Skin of body (tissue), 2 donors: ENCODE results near the gene RTP1. TPM values are rescaled to one million over a fixed set of nuclear protein-coding genes. Genes with fewer than 3 reads are reported as not detected.
"Not testable (repeated sequence)": the region's sequence is repeated elsewhere in the genome, so short reads cannot be mapped to it uniquely, and the experiment has no call there.

Experiments
- DNase-seq: peaks from one replicate; lab custom pipeline; 2025; lab: John Stamatoyannopoulos, UW
- total RNA-seq: library from RNA; depleted of rRNA; stranded (reverse); fragments of >200 nt; gene quantifications from one replicate; pipeline ENCODE4 v1.2.3, GENCODE V29; 2014

The RTP1 gene
- total RNA-seq, 1 donor from 2014 or later = not detected

- DNase-seq = no peak
Measured at GRCh38 chr3:187198490-187198889, 1.2 kb downstream of the RTP1 start.

- not testable (repeated sequence) for DNase-seq
Measured at GRCh38 chr3:187199463-187200050, 2.3 kb downstream of the RTP1 start.

GRCh38 chr3:187205683-187206082 lies 8.4 kb downstream of the RTP1 start:
- DNase-seq = no peak

- no peak for DNase-seq
Measured at GRCh38 chr3:187207062-187207461, 9.8 kb downstream of the RTP1 start.

- no peak for DNase-seq
Measured at GRCh38 chr3:187207624-187208023, 10.3 kb downstream of the RTP1 start.

GRCh38 chr3:187208159-187208558 lies 10.9 kb downstream of the RTP1 start:
- no peak for DNase-seq

- DNase-seq = peak; percentile 47
Measured at GRCh38 chr3:187209491-187209890, 12.2 kb downstream of the RTP1 start.

- DNase-seq = no peak
Measured at GRCh38 chr3:187210091-187210490, 12.8 kb downstream of the RTP1 start.

- DNase-seq = peak; percentile 77
Measured at GRCh38 chr3:187210545-187211327, 13.4 kb downstream of the RTP1 start.

GRCh38 chr3:187211532-187212195 lies 14.4 kb downstream of the RTP1 start:
- no peak for DNase-seq

- no peak for DNase-seq
Measured at GRCh38 chr3:187212196-187212545, 14.9 kb downstream of the RTP1 start.

- peak; percentile 51 for DNase-seq
Measured at GRCh38 chr3:187212705-187213104, 15.4 kb downstream of the RTP1 start.

- DNase-seq = no peak
Measured at GRCh38 chr3:187213616-187214015, 16.3 kb downstream of the RTP1 start.

- DNase-seq = no peak
Measured at GRCh38 chr3:187215460-187215859, 18.2 kb downstream of the RTP1 start.

- no peak for DNase-seq
Measured at GRCh38 chr3:187222801-187223200, 25.5 kb downstream of the RTP1 start.

GRCh38 chr3:187223799-187224198 lies 26.5 kb downstream of the RTP1 start:
- no peak for DNase-seq

GRCh38 chr3:187227658-187228258 lies 30.5 kb downstream of the RTP1 start:
- no peak for DNase-seq

GRCh38 chr3:187228740-187229139 lies 31.5 kb downstream of the RTP1 start:
- no peak for DNase-seq

- no peak for DNase-seq
Measured at GRCh38 chr3:187230011-187230410, 32.7 kb downstream of the RTP1 start.

- no peak for DNase-seq
Measured at GRCh38 chr3:187236962-187237361, 39.7 kb downstream of the RTP1 start.

GRCh38 chr3:187237741-187238140 lies 40.5 kb downstream of the RTP1 start:
- no peak for DNase-seq

GRCh38 chr3:187238239-187238638 lies 41.0 kb downstream of the RTP1 start:
- no peak for DNase-seq
